HCT116 (cell line): Measurements from ENCODE around the gene PSMC3IP. TPM values are rescaled to one million over a fixed set of nuclear protein-coding genes. Genes with fewer than 3 reads are reported as not detected.
"Not testable (repeated sequence)": the region's sequence is repeated elsewhere in the genome, so short reads cannot be mapped to it uniquely, and the experiment has no call there.

ENCODE experiments used
- ATAC-seq: fragments of 200-7000 bp; cut with Tn5 transposase; 2 replicates; pipeline ENCODE4 v1.9.1; 2020; ENCODE audit warnings: mild to moderate bottlenecking, moderate library complexity
- BruUV-seq: library from RNA; stranded (reverse); fragments of 400-500 nt; replicated peaks from 2 replicates; lab custom pipeline; 2021; lab: Mats Ljungman, UMichigan
- CTCF ChIA-PET: fragments of 300-600 bp; sonication (Branson Sonifier 250); formaldehyde crosslinking; loops from one replicate; lab custom pipeline; 2021; ENCODE audit warnings: antibody characterized with exemption; lab: Charles Lee
- POLR2A ChIA-PET: fragments of 300-600, 350-600 bp; sonication (Branson Sonifier 250); formaldehyde crosslinking; loops from one replicate; lab custom pipeline; 2021; ENCODE audit warnings: antibody characterized with exemption; lab: Charles Lee
- RAD21 ChIA-PET, 2 experiments: fragments of 300-600 bp; sonication (Branson Sonifier 250); formaldehyde crosslinking; loops; one replicate each; lab custom pipeline; 2023; ENCODE audit warnings: low total read pairs in 2 of 2; ENCODE audit not compliant: uncharacterized antibody in 2 of 2, unreplicated experiment in 2 of 2, low non-redundant PET in 1 of 2; lab: Charles Lee
- DNase-seq: peaks from one replicate; pipeline ENCODE4 v3.0.0-alpha.2; 2010; ENCODE audit warnings: low read depth, low spot score
- H2AFZ ChIP-seq: fragments of 200-600 bp; shearing (Covaris generic), sonication (generic); 2 replicates; pipeline ENCODE4 v1.6.1; 2017; ENCODE audit warnings: low read depth, mixed run types, mixed read lengths, antibody characterized with exemption, low read length; ENCODE audit not compliant: poor library complexity, severe bottlenecking
- H3K27ac ChIP-seq: 2 replicates; pipeline ENCODE4 v1.5.1; 2012; ENCODE audit warnings: low read depth, low read length
- H3K27me3 ChIP-seq: fragments of 200-600 bp; sonication (generic); 2 replicates; pipeline ENCODE4 v1.6.1; 2016; ENCODE audit warnings: mixed run types, low read length, mixed read lengths; ENCODE audit not compliant: insufficient read depth
- H3K36me3 ChIP-seq, 2 experiments: fragments of 200-500 bp in 1 of 2; fragments of 200-600 bp in 1 of 2; sonication (Bioruptor generic) in 1 of 2; sonication (generic) in 1 of 2; 2 replicates each; pipeline versions ENCODE4 v1.5.1 to v1.6.1; 2014 to 2016; ENCODE audit warnings: low read length in 2 of 2, inconsistent platforms in 1 of 2, mixed read lengths in 1 of 2, mixed run types in 1 of 2; ENCODE audit not compliant: insufficient read depth in 2 of 2, control insufficient read depth in 1 of 2
- H3K4me1 ChIP-seq, 2 experiments: fragments of 200-600 bp in 1 of 2; sonication (generic) in 1 of 2; 2 replicates each; pipeline versions ENCODE4 v1.5.1 to v1.6.1; 2012 to 2017; ENCODE audit warnings: low read length in 2 of 2, inconsistent platforms in 1 of 2, mild to moderate bottlenecking in 1 of 2, mixed read lengths in 1 of 2, mixed run types in 1 of 2, moderate library complexity in 1 of 2; ENCODE audit not compliant: insufficient read depth in 2 of 2, control insufficient read depth in 1 of 2
- H3K4me2 ChIP-seq: fragments of 200-600 bp; sonication (generic); 2 replicates; pipeline ENCODE4 v1.6.1; 2017; ENCODE audit warnings: mixed run types, low read length, mixed read lengths
- H3K4me3 ChIP-seq, 2 experiments: fragments of 200-600 bp in 1 of 2; sonication (generic) in 1 of 2; replicated peaks in 1 of 2; 2 replicates each; pipeline ENCODE4 v1.5.1; 2011 to 2016; ENCODE audit warnings: low read length in 2 of 2, control low read depth in 1 of 2, low read depth in 1 of 2, mild to moderate bottlenecking in 1 of 2, mixed read lengths in 1 of 2, mixed run types in 1 of 2
- H3K79me2 ChIP-seq: fragments of 200-600 bp; sonication (generic); 2 replicates; pipeline ENCODE4 v1.6.1; 2017; ENCODE audit warnings: mild to moderate bottlenecking, mixed run types, low read length, moderate library complexity, mixed read lengths; ENCODE audit not compliant: insufficient read depth
- H3K9ac ChIP-seq: fragments of 200-600 bp; sonication (generic); 2 replicates; pipeline ENCODE4 v1.6.1; 2016; ENCODE audit warnings: low read length, mixed read lengths
- H3K9me2 ChIP-seq: fragments of 200-600 bp; sonication (generic), shearing (Covaris generic); 2 replicates; pipeline ENCODE4 v1.6.1; 2017; ENCODE audit warnings: mixed run types, mild to moderate bottlenecking, moderate library complexity; ENCODE audit not compliant: insufficient read depth
- H3K9me3 ChIP-seq, 2 experiments: fragments of 200-500 bp in 1 of 2; fragments of 200-600 bp in 1 of 2; sonication (Bioruptor generic) in 1 of 2; sonication (generic) in 1 of 2; 2 replicates each; pipeline ENCODE4 v1.6.1; 2014 to 2017; ENCODE audit warnings: low read length in 2 of 2, mixed read lengths in 2 of 2, inconsistent platforms in 1 of 2, low read depth in 1 of 2, mild to moderate bottlenecking in 1 of 2, mixed run types in 1 of 2, moderate library complexity in 1 of 2; ENCODE audit not compliant: control insufficient read depth in 1 of 2, insufficient read depth in 1 of 2
- H4K20me1 ChIP-seq: fragments of 200-600 bp; sonication (generic), shearing (Covaris generic); 2 replicates; pipeline ENCODE4 v1.6.1; 2017; ENCODE audit warnings: mixed run types, mild to moderate bottlenecking, moderate library complexity; ENCODE audit not compliant: insufficient read depth
- SIN3A ChIP-seq: IDR thresholded peaks from 2 replicates; pipeline ENCODE4 v1.6.1; 2012; ENCODE audit warnings: low read depth
- intact Hi-C: fragments of 100-400 bp; cut with micrococcal nuclease; formaldehyde crosslinking; loops from 2 replicates; pipeline ENCODE4 v1.10.0; 2022
- total RNA-seq: library from RNA; stranded (reverse); gene quantifications from one replicate; pipeline ENCODE4 v1.2.1, GENCODE V29; 2021; ENCODE audit not compliant: unreplicated experiment
- TF ChIP-seq, protein P1 (sequence below): IDR thresholded peaks from 2 replicates; pipeline ENCODE4 v1.6.1; 2012

The PSMC3IP gene
- total RNA-seq, 1 experiment from 2014 or later: 24.3 TPM

DNA sequence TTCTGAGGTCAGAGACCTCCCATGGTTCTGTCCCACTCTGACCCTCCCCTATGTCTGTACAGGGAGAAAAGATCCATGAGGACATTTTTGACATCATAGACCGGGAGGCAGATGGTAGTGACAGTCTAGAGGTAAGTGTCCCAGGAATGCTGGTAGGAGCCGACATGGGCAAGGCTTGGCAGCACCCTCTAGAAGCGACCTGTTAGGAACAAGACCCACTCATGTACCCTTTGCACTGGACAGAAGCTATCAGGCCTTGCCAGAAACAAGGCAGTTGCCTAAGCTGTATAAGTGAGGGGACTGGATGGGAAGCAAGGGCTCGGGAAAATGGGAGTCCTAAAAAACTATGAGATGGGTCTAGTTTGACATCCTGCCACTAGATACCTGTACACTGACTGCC is 34.5 kb upstream of the PSMC3IP start:
- Histone ChIP-seq H3K79me2 (peaks cover 45% of the 10 kb centered on the region), H2AFZ (no peak overlapping the region), H4K20me1 (no peaks in the 10 kb centered on the region), H3K4me2 (no peak overlapping the region), H3K27me3 (no peaks in the 10 kb centered on the region), H3K27ac (no peak overlapping the region), H3K36me3 (peaks cover 35 to 43% of the 10 kb centered on the region in 2 experiments), H3K9me2 (no peaks in the 10 kb centered on the region), H3K9ac (no peak overlapping the region), H3K4me3 (no peak overlapping the region), H3K9me3 (no peaks in the 10 kb centered on the region), H3K4me1 (peaks cover 0 to 12% of the 10 kb centered on the region in 2 experiments; a peak in 3 of 4 replicates)
- TSS peak; percentile 8 for BruUV-seq
- CTCF ChIA-PET: no interaction called here
- POLR2A ChIA-PET: interaction anchor here (0.7 kb wide), 1 partner anchor 34 kb away, joined by 3 read pairs; no protein-coding TSS in a partner anchor
- intact Hi-C loops: no loop called here
- DNase-seq (no peak), ATAC-seq (no peak)
- TF ChIP-seq, protein P1, sequence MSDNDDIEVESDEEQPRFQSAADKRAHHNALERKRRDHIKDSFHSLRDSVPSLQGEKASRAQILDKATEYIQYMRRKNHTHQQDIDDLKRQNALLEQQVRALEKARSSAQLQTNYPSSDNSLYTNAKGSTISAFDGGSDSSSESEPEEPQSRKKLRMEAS: no peak
- TF ChIP-seq SIN3A: no peak
- RAD21 ChIA-PET: interaction anchor here in 1 of 2 experiments (0.6 kb wide), 1 partner anchor 8 kb away, joined by 4 read pairs; no protein-coding TSS in a partner anchor

DNA sequence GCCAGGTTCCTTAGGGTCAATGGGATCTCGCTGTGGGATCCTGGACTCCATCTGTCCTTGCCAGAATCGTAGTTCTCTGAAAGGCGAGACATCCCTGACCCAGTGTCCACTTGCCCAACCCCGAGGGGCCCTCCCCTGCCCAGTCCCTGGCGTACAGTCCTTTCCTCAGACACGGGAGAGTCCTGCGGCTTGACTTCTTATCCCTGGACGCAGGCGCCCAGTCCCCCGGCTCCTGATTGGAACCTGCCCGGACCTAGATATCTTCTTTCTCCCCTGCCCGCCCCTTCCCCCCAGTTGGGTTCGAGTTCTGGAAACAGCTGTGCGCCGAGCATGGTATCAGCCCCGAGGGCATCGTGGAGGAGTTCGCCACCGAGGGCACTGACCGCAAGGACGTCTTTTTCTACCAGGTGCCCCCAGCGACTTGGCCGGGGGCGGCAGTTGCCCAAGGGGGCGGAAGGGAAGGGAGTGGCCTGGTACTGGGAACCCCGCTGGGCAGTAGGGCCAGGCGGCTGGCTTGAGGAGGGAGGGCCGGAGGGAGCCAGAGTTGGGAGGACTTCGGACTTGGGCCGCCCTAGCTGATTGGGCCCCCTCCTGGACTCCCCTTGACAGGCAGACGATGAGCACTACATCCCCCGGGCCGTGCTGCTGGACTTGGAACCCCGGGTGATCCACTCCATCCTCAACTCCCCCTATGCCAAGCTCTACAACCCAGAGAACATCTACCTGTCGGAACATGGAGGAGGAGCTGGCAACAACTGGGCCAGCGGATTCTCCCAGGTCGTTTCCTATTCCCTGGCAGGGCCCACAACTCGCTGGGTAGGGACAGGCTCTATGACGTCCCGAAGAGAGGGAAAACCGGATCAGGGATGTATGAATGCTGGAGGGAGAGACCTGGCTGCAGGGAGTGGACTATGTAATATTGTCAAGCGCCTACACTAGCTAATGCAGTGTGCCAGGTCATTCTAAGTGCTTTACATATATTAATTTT is 32.6 kb upstream of the PSMC3IP start:
- Histone ChIP-seq H3K4me1 (peaks cover 0 to 12% of the 10 kb centered on the region in 2 experiments; a peak in 3 of 4 replicates), H3K36me3 (peaks cover 29 to 33% of the 10 kb centered on the region in 2 experiments; a peak in 3 of 4 replicates), H3K27ac (peak overlapping the region; percentile 82), H3K4me2 (peak overlapping the region; percentile 83), H3K9ac (peak overlapping the region; percentile 96), H3K4me3 (peak overlapping the region; percentile 76 to 85), H3K79me2 (peaks cover 62% of the 10 kb centered on the region)
- CTCF ChIA-PET: interaction anchor here (1.0 to 3.1 kb wide), 6 partner anchors 9 to 69 kb away, joined by 3 to 17 read pairs (median 8); partner anchors contain the start of gene TUBG2
- peak; percentile 45 for ATAC-seq
- not testable (repeated sequence) for H3K9me3 ChIP-seq, H4K20me1 ChIP-seq, H2AFZ ChIP-seq, H3K27me3 ChIP-seq, H3K9me2 ChIP-seq, DNase-seq
- POLR2A ChIA-PET: interaction anchor here (0.8 to 2.2 kb wide), 6 partner anchors 8 to 68 kb away, joined by 3 to 16 read pairs (median 4); partner anchors contain the start of gene PLEKHH3
- RAD21 ChIA-PET: interaction anchor here (0.8 to 1.0 kb wide), 5 partner anchors 14 to 154 kb away, joined by 3 to 6 read pairs (median 3); partner anchors contain the start of gene PSMC3IP (in 1 of the 2)
- BruUV-seq: TSS peak; percentile 76
- intact Hi-C loops: loop anchor here (2.0 kb wide), 1 partner anchor 69 kb away; no protein-coding TSS in a partner anchor
